GM19438 (cell line): Measurements from ENCODE around the gene ATP2A3.

Experiments
- ATAC-seq: cut with Tn5 transposase; IDR thresholded peaks from one replicate; pipeline ENCODE4 v1.9.1; 2021; ENCODE audit warnings: low read depth; ENCODE audit not compliant: unreplicated experiment

The ATP2A3 gene

DNA sequence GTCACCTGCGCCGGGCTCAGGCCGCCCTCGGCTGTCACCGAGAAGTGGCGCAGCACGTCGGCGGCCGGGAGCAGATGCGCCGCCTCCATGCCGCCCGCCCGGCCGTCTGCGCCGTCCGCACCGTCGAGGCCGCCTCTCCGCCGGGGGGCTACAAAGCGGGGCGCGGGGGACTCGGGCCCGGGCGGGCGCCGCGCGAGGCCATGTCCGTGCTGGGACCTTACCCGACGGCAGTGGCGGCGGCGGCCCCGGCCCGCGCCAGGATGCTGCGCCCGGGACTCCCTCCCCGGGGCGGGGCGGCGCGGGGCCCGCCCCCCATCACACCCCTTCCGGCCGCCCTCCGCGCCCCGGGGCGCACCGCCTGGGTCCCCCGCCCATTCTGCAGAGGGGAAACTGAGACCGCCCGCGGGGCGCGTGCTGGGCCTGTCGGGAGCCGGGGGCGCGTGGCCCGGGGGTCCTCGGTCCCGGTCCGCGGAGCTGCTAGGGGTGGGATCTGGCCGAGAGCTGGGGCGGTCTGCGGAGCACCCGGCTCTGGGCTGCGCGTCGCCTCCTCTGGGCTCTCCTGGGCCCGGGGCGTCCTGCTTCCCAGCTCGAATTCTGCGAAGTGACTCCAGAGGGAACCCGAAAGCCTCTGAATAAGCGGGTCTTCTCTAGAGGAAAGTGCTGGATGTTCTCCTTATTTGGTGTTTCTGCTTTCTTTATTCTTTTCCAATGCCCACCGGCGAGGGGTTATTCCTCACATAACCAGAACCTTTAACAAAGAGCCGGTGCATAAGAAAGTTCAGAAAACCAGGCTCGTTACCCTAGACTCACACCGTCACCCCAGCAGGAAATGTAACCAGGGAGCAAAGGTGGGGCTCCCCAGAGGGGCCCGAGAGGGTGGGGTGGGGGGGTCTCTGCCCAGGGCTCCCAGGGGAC is at the start of gene ATP2A3:
ATP2A3 (minus strand) TSS at position 235 of the 915 bp plus-strand sequence; CDS start at position 89, 146 bp downstream.
- ATAC-seq, result peak; percentile 15

DNA sequence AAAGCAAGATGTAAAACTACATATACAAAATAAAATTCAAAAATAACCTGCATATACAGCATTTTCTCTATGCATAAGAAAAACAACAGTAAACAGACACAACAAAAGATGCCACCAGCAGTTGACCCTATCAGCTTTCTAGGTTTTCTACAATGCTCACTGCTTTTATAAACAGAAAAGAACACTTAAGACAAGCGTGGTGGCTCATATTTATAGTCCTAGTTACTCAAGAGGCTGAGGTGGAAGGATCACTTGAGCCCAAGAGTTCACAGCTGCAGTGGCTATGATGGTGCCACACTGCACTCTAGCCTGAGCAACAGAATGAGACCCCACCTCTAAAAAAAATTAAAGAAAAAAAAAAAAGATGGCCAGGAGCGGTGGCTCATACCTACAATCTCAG is 46.5 kb upstream of the ATP2A3 start:
- no peak for ATAC-seq

DNA sequence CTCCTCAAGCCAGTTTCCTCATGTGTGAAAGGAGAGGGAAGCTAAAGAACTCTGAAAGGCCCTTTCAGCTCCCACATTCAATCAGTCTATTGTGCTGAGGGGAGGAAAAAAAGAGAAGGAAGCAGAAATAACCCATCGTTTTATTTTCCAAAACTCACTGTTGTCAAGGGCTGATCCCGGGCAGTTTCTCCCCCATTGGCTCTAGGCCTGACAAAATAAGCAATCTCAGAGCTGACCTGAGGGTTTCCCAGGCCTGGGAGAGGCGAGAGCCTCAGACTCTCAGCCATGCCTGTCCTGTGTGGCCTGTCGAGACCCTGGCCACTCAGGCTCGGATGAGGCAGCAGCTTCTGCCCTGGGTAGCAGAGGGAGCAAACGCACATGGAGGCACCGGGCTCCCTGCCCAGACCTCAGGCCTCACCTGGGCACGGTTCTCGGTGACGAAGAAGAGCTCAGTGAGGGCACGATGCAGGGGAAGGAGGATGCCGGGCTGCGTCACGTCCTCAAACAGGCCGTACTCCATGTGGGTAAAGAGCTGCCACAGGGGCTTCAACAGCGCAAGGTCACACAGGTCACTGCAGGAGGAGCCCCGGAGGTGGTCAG is 45.0 kb upstream of the ATP2A3 start:
- no peak for ATAC-seq

DNA sequence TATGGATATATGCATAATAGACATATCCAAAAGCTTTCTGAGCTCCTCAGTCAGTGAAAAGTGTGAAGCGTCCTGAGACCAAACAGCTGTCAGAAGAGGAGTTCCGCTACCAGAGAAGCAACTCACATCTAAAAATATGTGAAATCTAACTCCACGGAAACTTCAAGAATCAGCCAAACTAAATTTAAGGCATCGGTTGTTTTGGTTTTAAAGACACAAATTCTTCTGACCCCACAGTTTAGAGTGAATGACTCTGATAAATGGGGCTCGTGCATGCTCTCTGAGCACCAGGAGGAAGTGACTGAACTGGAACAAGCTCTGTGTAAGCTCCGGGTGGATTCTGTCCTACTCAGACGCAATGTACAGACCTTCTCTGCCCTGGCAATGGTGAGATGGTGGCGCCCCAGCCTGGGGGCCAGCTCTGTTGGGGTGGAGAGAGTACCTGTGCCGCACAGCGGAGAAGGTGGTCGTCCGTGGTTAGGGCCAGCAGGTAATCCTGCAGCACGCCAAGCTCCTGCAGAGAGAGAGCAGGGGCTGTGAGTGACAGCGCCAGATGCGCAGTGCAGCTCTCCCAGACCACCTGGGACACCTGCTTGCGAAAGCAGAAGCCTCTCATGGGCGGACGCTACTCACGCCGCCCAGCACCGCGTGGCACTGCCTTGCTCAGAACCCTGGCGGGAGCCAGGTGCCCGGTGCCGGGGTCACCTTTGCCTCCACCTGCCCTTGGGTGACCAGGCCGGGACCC is 44.4 kb upstream of the ATP2A3 start:
- no peak for ATAC-seq

DNA sequence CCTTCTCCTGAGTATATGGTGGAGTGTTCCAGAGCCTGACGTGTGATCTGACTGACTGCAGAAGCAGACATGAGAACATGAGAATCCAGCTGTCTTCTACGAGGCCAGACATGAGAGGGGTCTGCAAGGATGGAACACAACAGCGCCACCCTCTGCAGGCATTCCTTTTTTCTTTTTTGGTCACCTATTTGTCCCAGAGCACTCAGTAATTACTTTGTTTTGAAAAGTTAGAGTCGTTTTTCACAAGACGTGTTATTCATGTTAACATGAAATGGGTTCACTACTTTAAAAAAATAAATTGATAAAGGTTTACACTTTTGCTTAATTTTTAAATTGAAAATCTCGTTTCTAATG is 43.8 kb upstream of the ATP2A3 start:
- no peak for ATAC-seq

DNA sequence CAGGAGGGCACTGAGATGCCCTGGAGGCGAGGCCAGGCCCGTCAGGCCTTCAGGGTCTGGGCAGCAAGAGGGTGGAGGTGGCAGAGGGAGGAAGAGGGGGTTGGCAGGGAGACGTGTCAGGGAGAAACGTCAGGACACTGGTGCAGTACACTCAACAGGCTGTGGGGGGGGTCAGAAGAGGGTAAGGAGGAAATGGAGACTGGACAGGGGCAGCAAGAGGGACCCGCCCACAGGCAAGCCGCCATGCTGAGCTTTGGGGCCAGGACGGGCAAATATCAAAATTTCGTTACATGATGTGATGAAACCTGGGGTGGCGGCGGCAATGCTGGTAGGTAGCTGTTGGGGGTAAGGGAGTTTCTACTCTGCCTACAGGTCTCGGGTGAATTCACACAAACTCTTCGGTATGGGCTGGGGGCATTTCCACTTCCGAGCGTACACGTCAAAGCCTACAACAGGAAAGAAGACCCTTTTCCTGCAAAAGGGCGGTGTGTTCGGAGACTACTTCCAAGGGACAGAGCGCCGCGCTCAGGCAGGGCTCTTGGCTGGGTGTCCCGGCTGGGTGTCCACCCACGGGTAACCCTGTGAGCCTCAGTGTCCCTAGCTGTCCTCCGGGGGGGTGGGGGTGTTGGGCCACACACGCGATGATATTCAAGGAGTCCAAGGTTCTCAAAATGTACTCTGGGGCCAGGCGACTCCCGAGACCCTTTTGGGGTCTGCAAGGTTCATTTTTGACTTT is 43.3 kb upstream of the ATP2A3 start:
- no peak for ATAC-seq

DNA sequence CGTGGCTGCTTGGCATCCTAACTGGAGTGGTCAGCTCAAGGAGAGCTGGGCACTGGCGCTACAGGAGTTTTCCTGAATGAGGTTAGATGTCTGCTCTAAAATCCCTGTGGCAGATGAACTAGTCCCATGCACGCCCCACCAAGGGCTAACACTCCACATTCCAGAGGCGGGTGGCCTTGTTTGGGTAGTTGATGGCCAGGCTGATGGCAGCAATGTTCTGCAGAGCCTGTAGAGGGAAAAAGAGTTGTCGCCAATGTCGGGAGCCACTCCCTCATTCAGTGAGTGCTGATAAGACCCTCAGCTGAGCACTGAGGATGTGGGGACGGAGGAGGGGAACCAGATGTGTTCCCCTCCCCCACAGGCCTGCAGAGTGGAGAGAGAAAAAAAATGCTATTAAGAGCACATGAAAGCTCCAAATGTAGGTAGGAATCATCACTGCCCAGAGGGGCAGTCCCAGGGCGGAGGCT is 42.5 kb upstream of the ATP2A3 start:
- ATAC-seq, result no peak

DNA sequence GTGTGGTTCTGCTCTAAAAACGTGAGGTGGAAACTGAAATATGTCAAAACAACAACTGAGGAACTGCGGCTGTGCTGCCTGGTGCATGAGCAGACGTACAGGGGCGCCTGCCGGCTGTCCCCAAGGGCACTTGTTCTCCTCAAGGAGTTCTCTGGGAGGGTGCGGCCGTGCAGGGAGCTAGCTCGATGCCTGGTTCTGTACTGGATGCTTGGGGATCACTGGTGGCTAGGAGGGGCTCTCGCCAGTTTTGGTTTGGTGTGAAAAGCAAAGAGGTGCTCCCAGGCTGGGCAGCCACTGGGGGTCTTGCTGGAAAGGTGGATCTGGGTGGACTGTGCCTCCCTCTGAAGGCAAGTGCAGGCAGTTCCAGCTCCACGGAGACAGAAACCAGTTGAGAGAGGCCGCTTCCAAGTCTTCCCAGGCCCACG is 41.9 kb upstream of the ATP2A3 start:
- ATAC-seq, result no peak

DNA sequence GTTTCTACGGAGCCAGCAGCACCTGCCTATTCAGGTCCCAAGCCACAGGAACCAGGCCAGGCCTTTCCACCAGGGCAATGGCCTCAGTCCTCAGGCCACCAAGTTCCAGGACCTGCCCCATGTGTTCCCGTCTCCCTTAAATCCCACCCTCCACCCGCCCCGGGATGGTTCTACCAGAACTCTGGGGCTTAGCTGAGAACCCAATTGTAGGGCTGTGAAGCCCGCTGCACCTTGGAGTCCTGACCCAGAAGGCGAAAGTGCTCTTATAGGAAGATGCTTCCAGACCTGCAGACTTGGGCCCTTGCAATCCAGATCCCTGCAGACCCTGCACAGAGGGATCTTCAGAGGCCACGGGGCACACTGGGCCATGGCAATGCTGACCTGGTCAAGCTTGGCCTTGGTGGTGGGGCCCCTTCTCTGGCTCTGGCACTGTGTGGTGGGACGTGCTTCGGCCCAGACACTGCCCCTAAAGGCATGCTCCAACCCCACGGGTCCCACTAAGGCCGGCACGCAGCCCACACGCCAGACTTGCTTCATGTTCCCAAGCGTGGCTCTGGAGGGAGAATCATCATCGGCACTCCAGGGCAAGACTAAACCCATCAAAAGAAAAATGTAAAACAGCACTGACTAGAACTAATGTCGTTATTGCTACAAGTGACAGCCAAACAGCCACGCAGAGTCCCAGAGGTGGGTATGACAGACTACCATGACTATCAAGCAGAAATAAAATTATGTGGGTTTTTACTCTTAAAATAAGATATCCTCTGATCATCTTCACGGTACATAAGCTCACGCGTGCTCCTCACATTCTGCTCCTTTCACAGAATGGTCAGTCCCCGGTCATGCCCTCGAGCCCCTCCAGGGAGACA is 41.3 kb upstream of the ATP2A3 start:
- ATAC-seq, result no peak

DNA sequence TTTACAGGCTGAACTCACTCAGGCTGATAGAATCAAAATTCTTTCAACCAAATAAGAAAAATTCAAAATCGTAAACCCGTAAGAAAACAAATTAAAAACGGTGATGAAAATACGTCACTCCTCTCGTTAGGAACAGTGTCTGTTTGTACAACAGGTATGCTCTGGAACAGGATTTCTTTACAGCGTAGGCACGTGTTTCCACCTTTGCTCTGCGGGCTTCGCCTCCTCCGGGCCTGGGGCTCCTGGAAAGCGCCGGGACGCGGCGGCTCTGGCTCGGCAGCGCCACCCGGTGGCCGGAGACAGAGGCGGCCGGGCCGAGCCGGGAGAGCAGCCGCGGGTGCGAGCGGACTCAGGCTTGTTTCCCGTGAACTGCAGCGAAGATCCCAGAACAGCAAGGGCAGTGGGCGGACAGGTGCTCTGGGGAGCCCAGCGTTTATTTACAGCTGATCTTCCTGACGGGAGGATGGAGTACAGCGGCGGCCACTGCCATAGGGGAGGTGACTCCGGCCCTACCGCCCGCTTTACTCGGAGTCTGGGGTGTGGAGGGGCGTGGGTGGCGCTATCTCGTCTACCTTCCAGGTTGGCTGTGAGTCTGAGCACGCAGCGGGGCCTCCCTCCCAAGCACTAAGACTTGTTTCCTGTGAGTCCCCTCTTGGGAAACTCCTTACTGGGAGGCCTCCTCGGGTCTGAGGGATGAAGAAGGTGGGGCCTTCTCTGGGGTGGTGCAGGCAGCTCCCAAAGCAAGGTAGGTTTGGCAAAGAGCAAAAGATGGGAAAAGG is 40.5 kb upstream of the ATP2A3 start:
- no peak for ATAC-seq

DNA sequence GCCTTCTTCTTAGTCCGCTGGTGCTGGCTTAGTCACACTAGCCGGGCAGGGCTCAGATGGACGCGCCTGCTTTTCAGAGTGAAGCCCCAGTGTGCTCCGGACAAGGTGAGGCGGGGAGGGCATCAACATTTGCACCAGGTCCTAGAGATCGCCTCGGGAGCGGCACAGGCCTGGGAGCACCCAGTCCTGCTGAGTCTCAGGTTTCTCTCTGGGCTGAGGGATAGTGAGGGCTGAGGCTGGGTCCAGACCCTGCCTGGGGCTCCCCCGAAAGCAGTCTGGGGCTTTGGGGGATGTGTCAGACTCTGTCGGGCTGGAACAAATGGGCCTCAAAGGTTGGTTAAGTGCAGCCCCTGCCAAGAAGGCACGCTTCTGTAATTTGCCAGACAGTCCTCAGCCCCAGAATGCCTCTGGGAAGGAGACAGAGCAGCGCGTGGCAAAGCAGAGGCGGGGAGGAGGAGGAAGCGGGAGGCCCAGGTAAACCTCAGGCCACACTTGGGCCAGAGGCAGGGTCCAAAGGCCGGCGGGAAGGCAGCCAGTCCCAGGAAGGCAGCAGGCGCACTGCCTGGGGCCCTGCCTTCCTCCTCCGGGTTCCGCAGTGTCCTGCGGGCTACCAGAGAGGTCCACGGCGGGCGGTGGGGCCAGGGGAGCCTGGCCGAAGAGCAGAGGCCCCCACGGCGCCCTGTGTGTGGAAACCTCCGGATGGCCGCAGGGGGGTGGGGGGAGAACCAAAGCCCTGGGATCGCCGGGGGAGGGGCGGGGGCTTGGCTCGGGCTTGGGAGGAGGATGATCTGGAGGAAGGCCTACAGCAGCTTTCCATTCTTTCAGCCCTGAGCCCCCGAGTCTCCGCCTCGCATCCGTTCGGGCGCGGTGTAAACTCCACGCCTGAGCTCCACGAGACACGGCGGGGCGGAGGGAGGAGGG is 39.5 kb upstream of the ATP2A3 start:
- ATAC-seq, result no peak

DNA sequence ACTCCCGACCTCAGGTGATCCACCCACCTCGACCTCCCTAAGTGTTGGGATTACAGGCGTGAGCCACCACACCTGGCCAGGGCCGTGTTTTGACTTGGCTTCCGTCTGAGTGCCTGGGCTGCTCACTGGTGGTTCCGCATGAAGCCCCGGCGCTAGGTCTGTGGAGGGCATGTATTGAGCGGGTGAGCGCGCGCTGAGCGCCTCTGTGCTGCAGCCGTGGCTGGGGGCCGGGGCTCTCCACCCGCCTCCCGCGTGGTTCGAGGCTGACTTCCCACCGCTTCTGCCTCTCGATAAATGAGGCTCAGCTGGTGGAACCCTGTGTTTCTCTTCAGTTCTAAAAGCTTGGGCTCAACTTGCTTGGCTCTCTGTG is 38.9 kb upstream of the ATP2A3 start:
- no peak for ATAC-seq

DNA sequence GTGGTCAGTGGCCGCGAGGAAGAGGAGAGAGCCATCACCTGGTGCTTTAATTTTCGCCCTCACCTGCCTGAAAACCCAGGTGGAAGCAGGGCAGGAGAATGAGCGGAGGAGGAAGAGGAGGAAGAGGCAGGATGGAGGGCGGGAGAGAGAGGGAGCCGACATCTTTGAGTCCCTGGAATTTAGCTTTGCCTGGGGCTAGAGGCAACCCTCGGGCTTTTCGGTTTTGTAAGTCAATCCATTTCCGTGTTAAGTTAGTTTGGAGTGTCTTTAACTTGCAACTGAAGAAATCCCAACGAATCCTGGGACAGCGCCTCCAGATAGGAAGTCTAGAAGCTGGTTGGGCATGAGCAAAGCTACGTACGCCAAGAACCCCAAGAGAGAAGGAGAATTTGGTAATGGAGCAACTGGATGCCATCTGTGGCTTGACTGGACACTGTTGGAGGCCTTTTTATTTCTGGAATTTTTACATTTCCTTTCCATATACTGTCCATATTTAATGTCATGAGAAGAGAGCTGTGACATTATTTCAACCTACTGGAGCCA is 36.9 kb upstream of the ATP2A3 start:
- ATAC-seq, result no peak

DNA sequence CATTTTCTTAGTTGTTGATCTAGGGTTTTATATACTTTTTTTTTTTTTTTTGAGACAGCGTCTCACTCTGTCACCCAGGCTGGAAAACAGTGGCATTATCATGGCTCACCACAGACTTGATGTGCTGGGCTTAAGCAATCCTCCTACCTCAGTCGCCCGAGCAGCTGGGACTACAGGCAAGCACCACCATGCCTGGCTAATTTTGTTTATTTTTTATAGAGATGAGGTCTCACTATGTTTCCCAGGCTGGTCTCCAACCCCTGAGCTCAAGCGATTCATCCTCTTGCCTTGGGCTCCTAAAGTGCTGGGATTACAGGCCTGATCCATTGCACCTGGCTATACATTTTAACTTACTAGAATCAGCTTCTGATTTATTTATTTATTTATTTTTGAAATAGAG is 34.2 kb upstream of the ATP2A3 start:
- ATAC-seq, result no peak

DNA sequence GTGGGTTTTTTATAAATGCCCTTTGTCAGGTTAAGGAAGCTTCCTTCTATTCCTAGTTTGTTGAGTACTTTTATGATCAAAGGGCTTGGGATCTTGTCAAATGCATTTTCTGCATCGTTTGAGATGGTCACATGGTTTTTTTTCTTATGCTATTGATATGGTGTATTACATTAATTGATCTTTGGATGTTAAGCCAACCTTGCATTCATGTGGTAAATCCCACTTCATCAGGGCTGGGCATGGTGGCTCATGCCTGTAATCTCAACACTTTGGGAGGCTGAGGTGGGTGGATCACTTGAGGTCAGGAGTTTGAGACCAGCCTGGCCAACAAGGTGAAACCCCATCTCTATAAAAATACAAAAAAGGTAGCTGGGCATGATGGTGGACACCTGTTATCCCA is 30.8 kb upstream of the ATP2A3 start:
- no peak for ATAC-seq

DNA sequence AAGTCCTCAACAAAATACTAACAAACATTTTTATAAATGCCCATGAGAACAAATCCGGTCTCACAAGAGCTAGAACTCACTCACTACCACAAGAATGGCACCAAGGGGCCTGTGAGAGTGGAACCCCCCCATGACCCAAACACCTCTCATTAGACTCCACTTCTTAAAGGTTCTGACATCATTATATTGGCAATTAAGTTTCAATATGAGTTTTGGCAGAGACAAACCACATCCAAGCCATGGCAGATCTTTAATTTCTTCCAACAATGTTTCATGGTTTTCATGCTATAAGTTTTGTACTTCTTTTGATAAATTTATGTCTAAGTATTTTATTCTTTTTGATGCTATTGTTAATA is 30.0 kb upstream of the ATP2A3 start:
- no peak for ATAC-seq

DNA sequence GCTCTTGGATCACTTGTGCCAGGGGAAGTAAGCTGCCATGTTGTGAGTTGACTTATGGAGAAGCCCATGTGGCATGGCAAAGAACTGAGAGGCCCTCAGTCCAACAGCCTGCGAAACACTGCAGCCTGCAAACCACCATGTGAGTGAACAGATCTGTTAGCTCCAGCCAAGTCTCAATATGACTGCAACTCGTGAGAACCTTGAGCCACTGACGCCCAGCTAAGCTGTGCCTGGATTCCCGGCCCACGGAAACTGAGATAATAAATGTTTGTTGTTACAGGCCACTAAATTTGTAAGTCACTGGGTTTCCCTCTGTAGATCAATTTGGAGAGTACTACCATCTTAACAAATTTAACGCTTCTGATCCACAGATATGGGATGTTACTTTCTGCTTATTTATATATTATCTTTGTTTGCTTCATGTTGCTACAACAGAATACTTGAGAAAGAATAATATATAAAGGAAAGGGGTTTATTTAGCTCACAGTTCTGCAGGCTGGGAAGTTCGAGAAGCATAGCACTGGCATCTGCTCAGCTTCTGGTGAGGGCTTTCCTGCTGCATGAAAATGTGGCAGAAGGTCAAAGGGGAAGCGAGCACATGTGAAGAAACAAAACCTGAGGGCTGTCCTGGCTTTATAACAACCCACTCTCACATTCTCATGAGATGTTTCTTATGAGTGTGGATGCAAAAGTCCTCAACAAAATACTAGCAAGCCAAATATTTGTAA is 29.4 kb upstream of the ATP2A3 start:
- ATAC-seq, result no peak
